CD8-positive, alpha-beta memory T cell (primary cell): ENCODE measurements around the gene ARL1. TPM values are rescaled to one million over a fixed set of nuclear protein-coding genes. Genes with fewer than 3 reads are reported as not detected.

Experiments
- CTCF ChIA-PET: fragments of 350-600 bp; sonication (Branson Sonifier 250); formaldehyde crosslinking; loops from one replicate; lab custom pipeline; 2021; ENCODE audit warnings: antibody characterized with exemption; lab: Charles Lee
- POLR2A ChIA-PET: fragments of 350-600 bp; sonication (Branson Sonifier 250); formaldehyde crosslinking; loops from one replicate; lab custom pipeline; 2021; ENCODE audit warnings: antibody characterized with exemption; lab: Charles Lee
- DNase-seq, 5 donors: peaks; one replicate each; pipeline versions ENCODE4 v3.0.0 to v3.0.0-alpha.2; 2020 to 2022; ENCODE audit warnings: mixed read lengths in 1 of 5
- H3K27ac ChIP-seq: one replicate; pipeline ENCODE4 v1.7.0; 2013; ENCODE audit warnings: low read depth, mild to moderate bottlenecking, low read length, moderate library complexity
- H3K27me3 ChIP-seq: 2 replicates; pipeline ENCODE4 v1.7.0; 2013; ENCODE audit warnings: low read length, mild to moderate bottlenecking; ENCODE audit not compliant: insufficient read depth, poor library complexity, severe bottlenecking
- H3K36me3 ChIP-seq: 2 replicates; pipeline ENCODE4 v1.7.0; 2013; ENCODE audit warnings: mild to moderate bottlenecking, low read length, moderate library complexity; ENCODE audit not compliant: insufficient read depth
- H3K4me1 ChIP-seq: 2 replicates; pipeline ENCODE4 v1.7.0; 2013; ENCODE audit warnings: mild to moderate bottlenecking, low read length, moderate library complexity; ENCODE audit not compliant: insufficient read depth
- H3K4me3 ChIP-seq: 2 replicates; pipeline ENCODE4 v1.7.0; 2013; ENCODE audit warnings: mild to moderate bottlenecking, low read length
- H3K9me3 ChIP-seq: 2 replicates; pipeline ENCODE4 v1.7.0; 2013; ENCODE audit warnings: mild to moderate bottlenecking, low read length
- H3K27ac Mint-ChIP-seq, 8 donors: one replicate each; pipeline ENCODE4 v1.8.0; 2020 to 2021; ENCODE audit warnings: mixed read lengths in 8 of 8, mild to moderate bottlenecking in 6 of 8, inconsistent platforms in 3 of 8, moderate library complexity in 3 of 8
- H3K27me3 Mint-ChIP-seq, 2 donors: one replicate each; pipeline ENCODE4 v1.8.0; 2020 to 2021; ENCODE audit warnings: mixed read lengths in 2 of 2, mild to moderate bottlenecking in 1 of 2, moderate library complexity in 1 of 2
- H3K36me3 Mint-ChIP-seq, 3 donors: one replicate each; pipeline ENCODE4 v1.8.0; 2020 to 2021; ENCODE audit warnings: mixed read lengths in 3 of 3, inconsistent platforms in 1 of 3, mild to moderate bottlenecking in 1 of 3
- H3K4me1 Mint-ChIP-seq, 3 donors: one replicate each; pipeline ENCODE4 v1.8.0; 2020 to 2021; ENCODE audit warnings: mixed read lengths in 3 of 3, inconsistent platforms in 1 of 3, mild to moderate bottlenecking in 1 of 3
- H3K4me3 Mint-ChIP-seq, 7 donors: one replicate each; pipeline ENCODE4 v1.8.0; 2020 to 2021; ENCODE audit warnings: mixed read lengths in 7 of 7, mild to moderate bottlenecking in 6 of 7, moderate library complexity in 4 of 7, inconsistent platforms in 2 of 7
- H3K9me3 Mint-ChIP-seq, 5 donors: one replicate each; pipeline ENCODE4 v1.8.0; 2020 to 2022; ENCODE audit warnings: mixed read lengths in 5 of 5, mild to moderate bottlenecking in 3 of 5, moderate library complexity in 2 of 5, inconsistent platforms in 1 of 5
- polyA plus RNA-seq: library from polyadenylated mRNA; unstranded; fragments of 300-500 nt; fragmentation: Illumina TruSeq; gene quantifications from one replicate; pipeline ENCODE4 v1.2.3, GENCODE V29; 2021
- total RNA-seq, 2 experiments: library from RNA; stranded (reverse); gene quantifications; one replicate each; pipeline ENCODE4 v1.2.3, GENCODE V29; 2021

Gene ARL1
- total and polyA plus RNA-seq, 3 experiments from 2014 or later: 41.7 to 74.4 (median 71.1) TPM

- peak overlapping the region in 1 of 8 donors; percentile 42 for H3K27ac Mint-ChIP-seq
- no peaks in the 10 kb centered on the region for H3K27me3 ChIP-seq
- H3K27me3 Mint-ChIP-seq: no peaks in the 10 kb centered on the region
- no peaks in the 10 kb centered on the region for H3K4me1 ChIP-seq
- H3K27ac ChIP-seq: no peak overlapping the region
- H3K9me3 Mint-ChIP-seq: no peaks in the 10 kb centered on the region
- ChIA-PET POLR2A (no interaction called here), CTCF (no interaction called here)
- no peaks in the 10 kb centered on the region for H3K9me3 ChIP-seq
- H3K4me3 ChIP-seq: no peak overlapping the region
- H3K36me3 Mint-ChIP-seq: peaks cover 14 to 87% (median 31%) of the 10 kb centered on the region in 3 donors
- H3K4me3 Mint-ChIP-seq: no peak overlapping the region
- DNase-seq: no peak
- H3K36me3 ChIP-seq: peaks cover 41% of the 10 kb centered on the region
- peaks cover 0 to 5% (median 0%) of the 10 kb centered on the region in 3 donors for H3K4me1 Mint-ChIP-seq
Observed at GRCh38 chr12:101372431-101372830, 35.1 kb downstream of the ARL1 start.

DNA sequence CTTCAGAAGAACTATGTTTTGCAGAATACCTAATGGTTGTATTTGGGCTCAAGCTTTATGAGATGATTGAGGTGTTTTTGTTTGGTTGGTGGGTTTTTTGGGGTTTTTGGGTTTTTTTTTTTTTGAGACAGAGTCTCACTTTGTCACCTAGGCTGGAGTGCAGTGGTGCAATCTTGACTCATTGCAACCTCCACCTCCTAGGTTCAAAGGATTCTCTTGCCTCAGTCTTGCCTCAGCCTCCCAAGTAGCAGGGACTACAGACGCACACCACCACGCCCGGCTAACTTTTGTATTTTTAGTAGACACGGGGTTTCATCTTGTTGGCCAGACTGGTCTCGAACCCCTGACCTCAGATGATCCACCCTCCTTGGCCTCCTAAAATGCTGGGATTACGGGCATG lies 39.6 kb downstream of the ARL1 start:
- Histone ChIP-seq H3K27me3 (no peaks in the 10 kb centered on the region), H3K36me3 (peaks cover 34% of the 10 kb centered on the region), H3K4me1 (no peaks in the 10 kb centered on the region), H3K9me3 (no peaks in the 10 kb centered on the region), H3K4me3 (no peak overlapping the region), H3K27ac (no peak overlapping the region)
- Mint-ChIP-seq H3K27ac (peak overlapping the region in 2 of 8 donors; percentile 57 to 69), H3K9me3 (no peaks in the 10 kb centered on the region), H3K36me3 (peaks cover 17 to 86% (median 41%) of the 10 kb centered on the region in 3 donors), H3K4me1 (no peaks in the 10 kb centered on the region), H3K4me3 (no peak overlapping the region), H3K27me3 (no peaks in the 10 kb centered on the region)
- no peak for DNase-seq
- POLR2A ChIA-PET: no interaction called here
- CTCF ChIA-PET: no interaction called here

GRCh38 chr12:101361455-101361854 lies 46.1 kb downstream of the ARL1 start:
- H3K27me3 Mint-ChIP-seq: no peaks in the 10 kb centered on the region
- H3K4me3 ChIP-seq: no peak overlapping the region
- H3K4me3 Mint-ChIP-seq: no peak overlapping the region
- no peaks in the 10 kb centered on the region for H3K27me3 ChIP-seq
- peaks cover 7% of the 10 kb centered on the region for H3K36me3 ChIP-seq
- H3K4me1 Mint-ChIP-seq: peaks cover 0 to 3% (median 0%) of the 10 kb centered on the region in 3 donors
- H3K27ac Mint-ChIP-seq: no peak overlapping the region
- no peaks in the 10 kb centered on the region for H3K4me1 ChIP-seq
- H3K27ac ChIP-seq: no peak overlapping the region
- DNase-seq: no peak
- no peaks in the 10 kb centered on the region for H3K9me3 ChIP-seq
- CTCF ChIA-PET: no interaction called here
- H3K9me3 Mint-ChIP-seq: no peaks in the 10 kb centered on the region
- peaks cover 9 to 82% (median 37%) of the 10 kb centered on the region in 3 donors for H3K36me3 Mint-ChIP-seq
- POLR2A ChIA-PET: no interaction called here

DNA sequence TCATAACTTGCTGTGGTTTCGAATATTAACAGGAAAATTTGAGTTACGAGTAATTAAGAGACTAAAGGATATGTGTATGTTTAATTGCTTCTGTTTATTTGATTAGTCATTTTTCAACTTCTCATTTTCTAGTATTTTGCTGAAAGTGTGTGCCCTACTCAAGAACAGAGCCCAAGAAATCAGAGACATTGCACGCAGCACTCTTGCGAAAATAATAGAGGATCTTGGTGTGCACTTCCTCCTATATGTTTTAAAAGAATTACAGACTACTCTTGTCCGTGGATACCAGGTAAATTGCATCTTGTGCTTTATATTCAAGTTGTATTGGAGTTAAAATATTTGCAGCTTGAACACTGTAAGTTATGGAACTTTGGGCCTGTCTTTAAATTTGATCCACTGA lies 50.8 kb downstream of the ARL1 start:
- H3K4me1 Mint-ChIP-seq: peaks cover 0 to 2% (median 0%) of the 10 kb centered on the region in 3 donors
- H3K9me3 ChIP-seq: no peaks in the 10 kb centered on the region
- peaks cover 8% of the 10 kb centered on the region for H3K36me3 ChIP-seq
- DNase-seq: no peak
- H3K36me3 Mint-ChIP-seq: peaks cover 3 to 87% (median 31%) of the 10 kb centered on the region in 3 donors
- no peaks in the 10 kb centered on the region for H3K4me1 ChIP-seq
- no peak overlapping the region for H3K27ac ChIP-seq
- no peak overlapping the region for H3K4me3 ChIP-seq
- H3K4me3 Mint-ChIP-seq: no peak overlapping the region
- H3K27ac Mint-ChIP-seq: peak overlapping the region in 2 of 8 donors; percentile 12 to 29
- no peaks in the 10 kb centered on the region for H3K9me3 Mint-ChIP-seq
- no peaks in the 10 kb centered on the region for H3K27me3 Mint-ChIP-seq
- POLR2A ChIA-PET: no interaction called here
- no peaks in the 10 kb centered on the region for H3K27me3 ChIP-seq
- CTCF ChIA-PET: no interaction called here

- Mint-ChIP-seq H3K4me3 (no peak overlapping the region), H3K36me3 (peaks cover 24 to 90% (median 35%) of the 10 kb centered on the region in 3 donors), H3K27me3 (no peaks in the 10 kb centered on the region), H3K4me1 (no peaks in the 10 kb centered on the region), H3K9me3 (peaks cover 0 to 4% (median 0%) of the 10 kb centered on the region in 5 donors), H3K27ac (no peak overlapping the region)
- ChIA-PET POLR2A (no interaction called here), CTCF (no interaction called here)
- Histone ChIP-seq H3K36me3 (peaks cover 15% of the 10 kb centered on the region), H3K27ac (no peak overlapping the region), H3K4me3 (no peak overlapping the region), H3K4me1 (no peaks in the 10 kb centered on the region), H3K27me3 (no peaks in the 10 kb centered on the region), H3K9me3 (no peaks in the 10 kb centered on the region)
- no peak for DNase-seq
Observed at GRCh38 chr12:101351682-101352081, 55.9 kb downstream of the ARL1 start.

GRCh38 chr12:101343893-101344292 lies 63.7 kb downstream of the ARL1 start:
- H3K36me3 Mint-ChIP-seq: peaks cover 31 to 84% (median 31%) of the 10 kb centered on the region in 3 donors
- Histone ChIP-seq H3K27ac (no peak overlapping the region), H3K27me3 (no peaks in the 10 kb centered on the region), H3K4me1 (no peaks in the 10 kb centered on the region), H3K36me3 (peaks cover 27% of the 10 kb centered on the region), H3K9me3 (no peaks in the 10 kb centered on the region), H3K4me3 (no peak overlapping the region)
- POLR2A ChIA-PET: no interaction called here
- DNase-seq: no peak
- H3K4me1 Mint-ChIP-seq: no peaks in the 10 kb centered on the region
- H3K9me3 Mint-ChIP-seq: peaks cover 0 to under 1% (median 0%) of the 10 kb centered on the region in 5 donors
- H3K27me3 Mint-ChIP-seq: no peaks in the 10 kb centered on the region
- CTCF ChIA-PET: no interaction called here
- H3K27ac Mint-ChIP-seq: no peak overlapping the region
- H3K4me3 Mint-ChIP-seq: no peak overlapping the region

Other genes starting within 250 kb of the ARL1 start
- not detected for gene SLC5A8, start 197.5 kb downstream of the ARL1 start, total RNA-seq
- not detected for gene SLC5A8, start 197.5 kb downstream of the ARL1 start, polyA plus RNA-seq
- 10 to 100 TPM; 58.6 to 58.8 TPM for gene UTP20, start 127.7 kb downstream of the ARL1 start, total RNA-seq
- 5.8 TPM for gene UTP20, start 127.7 kb downstream of the ARL1 start, polyA plus RNA-seq
- gene SPIC, start 67.6 kb upstream of the ARL1 start, total RNA-seq: not detected
- gene SPIC, start 67.6 kb upstream of the ARL1 start, polyA plus RNA-seq: not detected
- not detected for gene MYBPC1, start 187.2 kb upstream of the ARL1 start, total RNA-seq
- not detected for gene MYBPC1, start 187.2 kb upstream of the ARL1 start, polyA plus RNA-seq